GM21526 (cell line): ENCODE data around the gene PRRX1.

ENCODE experiments used
- ATAC-seq: cut with Tn5 transposase; IDR thresholded peaks from one replicate; pipeline ENCODE4 v1.9.1; 2021; ENCODE audit warnings: moderate library complexity; ENCODE audit not compliant: unreplicated experiment, low FRiP score

PRRX1 gene

GRCh38 chr1:170749549-170749948 is 85.6 kb downstream of the PRRX1 start:
- ATAC-seq = no peak

GRCh38 chr1:170749959-170750358 is 86.0 kb downstream of the PRRX1 start:
- ATAC-seq = no peak

- no peak for ATAC-seq
Observed at GRCh38 chr1:170755795-170756194, 91.9 kb downstream of the PRRX1 start.

GRCh38 chr1:170758992-170759391 is 95.1 kb downstream of the PRRX1 start:
- ATAC-seq = no peak

- ATAC-seq = no peak
Observed at GRCh38 chr1:170765279-170765678, 101.3 kb downstream of the PRRX1 start.

- ATAC-seq = no peak
Observed at GRCh38 chr1:170765712-170766330, 101.9 kb downstream of the PRRX1 start.

GRCh38 chr1:170768929-170769328 is 105.0 kb downstream of the PRRX1 start:
- ATAC-seq = no peak

- no peak for ATAC-seq
Observed at GRCh38 chr1:170769691-170770090, 105.8 kb downstream of the PRRX1 start.

- ATAC-seq = no peak
Observed at GRCh38 chr1:170770254-170770653, 106.3 kb downstream of the PRRX1 start.

GRCh38 chr1:170776252-170776651 is 112.3 kb downstream of the PRRX1 start:
- ATAC-seq = no peak

- no peak for ATAC-seq
Observed at GRCh38 chr1:170776777-170777176, 112.8 kb downstream of the PRRX1 start.
